Measurements from ENCODE around the gene ABCB4.

ABCB4 gene

GRCh38 chr7:87424075-87424474 lies 51.4 kb downstream of the ABCB4 start:
- DNase-seq (ENCODE audit: low read depth in 2 of 2, low spot score in 1 of 2) = no peak

DNA sequence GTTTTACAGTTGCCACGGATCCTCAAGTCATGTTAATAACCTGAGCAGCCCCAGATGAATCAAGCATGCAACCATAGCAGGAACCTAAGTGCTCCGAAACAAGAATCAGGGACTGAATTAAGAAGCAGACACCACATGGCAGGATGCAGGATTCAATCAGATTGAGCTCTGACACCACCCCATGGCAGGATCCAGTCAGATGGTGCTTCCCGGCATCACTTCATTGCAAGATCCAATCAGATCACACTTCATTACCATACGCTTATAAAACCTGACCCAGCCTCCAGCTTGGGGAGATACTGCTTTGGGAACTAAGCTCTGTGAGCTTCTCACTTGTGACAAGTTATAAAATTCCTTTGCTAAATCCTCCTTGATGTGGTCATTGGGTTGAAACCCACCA lies 55.3 kb downstream of the ABCB4 start:
- no peak for DNase-seq (ENCODE audit: low read depth in 2 of 2, low spot score in 1 of 2)

- DNase-seq (ENCODE audit: low read depth in 2 of 2, low spot score in 1 of 2) = peak; percentile 18 to 53
Measured at GRCh38 chr7:87416682-87417587, 58.5 kb downstream of the ABCB4 start.

DNA sequence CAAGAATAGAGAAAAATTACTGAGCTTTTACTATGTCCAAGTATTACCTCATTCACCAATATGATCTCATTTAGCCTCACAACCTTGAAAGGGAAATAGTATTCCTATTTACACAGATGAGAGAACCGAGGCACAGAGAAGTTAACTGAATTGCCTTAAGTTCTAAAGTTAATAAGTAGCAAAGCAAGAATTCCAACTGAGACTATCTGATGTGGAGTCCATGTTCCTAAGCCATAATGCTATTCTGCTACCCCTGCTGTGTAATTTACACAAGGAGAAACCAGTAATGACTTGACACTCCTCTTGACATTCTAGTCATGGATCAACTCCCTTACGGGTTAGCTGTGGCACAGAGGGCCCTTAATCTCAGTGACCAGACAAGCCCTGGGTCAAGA lies 60.7 kb downstream of the ABCB4 start:
- DNase-seq (ENCODE audit: low read depth in 2 of 2, low spot score in 1 of 2) = no peak

DNA sequence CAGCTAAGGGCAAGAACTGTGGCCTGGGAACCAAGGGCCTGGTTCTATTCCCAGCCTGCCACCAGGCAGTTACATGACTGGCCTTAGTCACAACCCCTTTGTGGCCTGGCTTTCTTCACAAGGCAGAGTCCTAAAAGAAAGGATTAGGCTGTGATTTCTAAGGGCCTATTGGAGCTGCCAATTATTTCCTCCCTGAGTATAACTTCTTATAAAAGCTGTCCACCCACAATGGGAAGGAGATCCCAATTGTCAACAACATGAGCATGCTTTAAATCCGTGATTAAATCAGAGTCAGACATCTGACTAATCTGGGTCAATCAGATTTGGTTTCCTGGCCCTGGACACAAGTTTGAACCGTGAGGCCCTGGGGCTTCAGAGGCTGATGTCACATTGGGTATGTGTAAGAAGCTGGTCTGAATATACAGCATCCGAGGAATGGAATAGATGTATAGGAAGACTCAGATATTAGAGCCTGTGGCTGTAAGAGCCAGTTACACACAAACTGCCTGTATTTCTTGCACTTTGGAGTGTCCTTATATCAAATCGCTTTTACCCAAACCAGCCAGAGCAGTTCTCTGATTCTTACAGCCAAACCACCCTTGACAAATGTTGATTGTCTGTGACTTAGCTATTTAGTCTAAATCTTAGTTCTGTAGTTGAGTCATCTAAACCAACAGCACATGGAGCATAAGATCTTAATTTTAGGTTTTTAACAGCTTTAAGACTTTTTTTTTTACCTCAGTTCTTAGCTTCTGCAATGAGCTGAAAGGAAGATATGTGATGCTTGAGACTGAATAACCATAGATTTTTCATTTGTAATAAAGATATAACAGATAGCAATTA lies 61.3 kb downstream of the ABCB4 start:
- DNase-seq (ENCODE audit: low read depth in 2 of 2, low spot score in 1 of 2) = no peak

DNA sequence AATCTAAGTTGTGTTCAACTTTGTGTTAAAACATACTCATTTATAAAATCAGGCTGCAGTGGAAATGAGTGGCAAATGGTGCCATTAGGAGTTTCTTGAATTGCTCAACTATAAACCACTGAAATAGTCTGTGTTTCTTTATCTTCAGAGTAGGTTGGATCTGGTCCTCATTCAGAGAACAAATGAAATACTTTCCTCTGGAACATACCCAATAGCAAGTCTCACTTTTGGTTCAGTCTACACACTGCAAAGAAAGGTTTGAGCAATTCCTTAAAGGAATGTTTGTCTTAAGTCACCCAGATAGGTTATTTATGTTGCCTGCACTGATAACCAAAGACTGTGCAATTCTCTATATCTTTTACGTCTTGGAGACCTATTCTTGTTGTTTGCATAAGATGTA lies 62.5 kb downstream of the ABCB4 start:
- no peak for DNase-seq (ENCODE audit: low read depth in 2 of 2, low spot score in 1 of 2)

GRCh38 chr7:87411186-87411585 lies 64.3 kb downstream of the ABCB4 start:
- DNase-seq (ENCODE audit: low read depth in 2 of 2, low spot score in 1 of 2) = no peak

GRCh38 chr7:87404674-87405073 lies 70.8 kb downstream of the ABCB4 start:
- no peak for DNase-seq (ENCODE audit: low read depth in 2 of 2, low spot score in 1 of 2)

DNA sequence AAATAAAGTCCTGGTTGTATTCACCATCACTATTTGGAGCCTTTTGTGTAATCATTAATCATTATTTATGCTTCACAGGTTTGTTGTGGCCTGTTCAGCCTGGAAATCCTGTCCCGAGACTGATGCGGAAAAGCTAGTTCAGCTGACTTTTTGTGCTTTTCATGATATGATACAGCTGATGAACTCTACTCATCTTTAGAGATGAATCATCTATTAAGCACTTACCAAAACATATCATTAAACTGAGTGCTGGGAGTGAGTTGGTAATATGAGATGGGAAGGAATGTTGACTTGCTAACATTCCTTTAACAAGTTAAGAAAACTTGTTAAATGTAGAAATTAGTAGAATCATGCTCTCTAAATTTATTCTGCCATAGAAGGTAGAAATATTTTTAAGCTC lies 77.0 kb downstream of the ABCB4 start:
- no peak for DNase-seq (ENCODE audit: low read depth in 2 of 2, low spot score in 1 of 2)

DNA sequence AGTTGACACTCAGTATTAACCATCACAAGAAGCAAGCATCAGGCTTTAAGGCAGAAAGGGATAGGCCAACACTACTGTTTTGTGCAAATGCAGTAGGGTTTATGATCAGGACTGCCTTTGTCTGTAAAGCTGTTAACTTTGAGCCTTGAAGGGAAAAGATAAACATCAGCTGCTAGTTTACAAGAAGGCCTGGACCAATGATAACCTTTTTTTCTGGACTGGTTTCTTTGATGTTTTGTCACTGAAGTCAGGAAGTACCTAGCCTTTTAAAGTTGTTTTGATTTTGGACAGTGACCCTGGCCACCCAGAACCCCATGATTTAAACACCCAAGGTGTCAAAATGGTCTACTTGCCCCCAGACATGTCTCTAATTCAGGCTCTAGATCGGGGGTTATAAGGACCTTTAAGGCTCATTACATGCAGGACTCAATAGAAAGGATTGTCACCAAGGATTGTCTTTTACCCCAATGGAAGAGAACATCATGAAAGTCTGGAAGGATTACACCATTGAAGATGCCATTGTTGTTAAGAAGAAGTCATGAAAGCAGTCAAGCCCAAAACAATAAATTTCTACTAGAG lies 79.9 kb downstream of the ABCB4 start:
- DNase-seq (ENCODE audit: low read depth in 2 of 2, low spot score in 1 of 2) = no peak

- DNase-seq (ENCODE audit: low read depth in 2 of 2, low spot score in 1 of 2) = no peak
Measured at GRCh38 chr7:87391020-87391701, 84.3 kb downstream of the ABCB4 start.

- no peak for DNase-seq (ENCODE audit: low read depth in 2 of 2, low spot score in 1 of 2)
Measured at GRCh38 chr7:87380905-87381304, 94.6 kb downstream of the ABCB4 start.

- DNase-seq (ENCODE audit: low read depth in 2 of 2, low spot score in 1 of 2) = no peak
Measured at GRCh38 chr7:87375662-87376435, 99.6 kb downstream of the ABCB4 start.

- no peak for DNase-seq (ENCODE audit: low read depth in 2 of 2, low spot score in 1 of 2)
Measured at GRCh38 chr7:87370660-87371180, 104.8 kb downstream of the ABCB4 start.

GRCh38 chr7:87369216-87369615 lies 106.3 kb downstream of the ABCB4 start:
- no peak for DNase-seq (ENCODE audit: low read depth in 2 of 2, low spot score in 1 of 2)

- no peak for DNase-seq (ENCODE audit: low read depth in 2 of 2, low spot score in 1 of 2)
Measured at GRCh38 chr7:87364246-87364645, 111.2 kb downstream of the ABCB4 start.

GRCh38 chr7:87363342-87363741 lies 112.1 kb downstream of the ABCB4 start:
- DNase-seq (ENCODE audit: low read depth in 2 of 2, low spot score in 1 of 2) = no peak

GRCh38 chr7:87361320-87361719 lies 114.2 kb downstream of the ABCB4 start:
- DNase-seq (ENCODE audit: low read depth in 2 of 2, low spot score in 1 of 2) = no peak

- DNase-seq (ENCODE audit: low read depth in 2 of 2, low spot score in 1 of 2) = no peak
Measured at GRCh38 chr7:87359366-87359765, 116.1 kb downstream of the ABCB4 start.

- no peak for DNase-seq (ENCODE audit: low read depth in 2 of 2, low spot score in 1 of 2)
Measured at GRCh38 chr7:87356448-87356847, 119.0 kb downstream of the ABCB4 start.
